SK-N-SH (cell line): ENCODE results near the gene ESD. TPM values are rescaled to one million over a fixed set of nuclear protein-coding genes. Genes with fewer than 3 reads are reported as not detected.
A peak's percentile ranks its signal among the peaks of the same experiment; 100 is the strongest.

Experiments
- CTCF ChIA-PET: fragments of 300-600, 350-600 bp; formaldehyde crosslinking; extraction: SDS; loops from one replicate; lab custom pipeline; 2021; lab: Yijun Ruan, JAX
- POLR2A ChIA-PET: fragments of 350-600 bp; sonication (Branson Sonifier 250); formaldehyde crosslinking; extraction: SDS; loops from one replicate; lab custom pipeline; 2020; ENCODE audit warnings: antibody characterized with exemption, inconsistent platforms; lab: Yijun Ruan, JAX
- DNase-seq: peaks from one replicate; pipeline ENCODE4 v3.0.0; 2012
- H2AFZ ChIP-seq: fragments of 200-600 bp; sonication (generic); 2 replicates; pipeline ENCODE4 v1.8.1; 2016; ENCODE audit warnings: antibody characterized with exemption, mild to moderate bottlenecking, low read depth
- H3F3A ChIP-seq: fragments of 200-600 bp; sonication (generic); replicated peaks from 2 replicates; pipeline ENCODE3; 2016; ENCODE audit warnings: antibody characterized with exemption, mild to moderate bottlenecking; ENCODE audit not compliant: insufficient read depth
- H3K27ac ChIP-seq, 2 experiments: fragments of 200-500 bp in 1 of 2; fragments of 200-600 bp in 1 of 2; sonication (Bioruptor generic) in 1 of 2; sonication (generic), shearing (Covaris generic) in 1 of 2; 2 replicates each; pipeline versions ENCODE4 v1.5.1 to v1.6.1; 2014 to 2016; ENCODE audit warnings: low read depth in 2 of 2, inconsistent platforms in 1 of 2, low read length in 1 of 2, mild to moderate bottlenecking in 1 of 2, mixed read lengths in 1 of 2
- H3K27me3 ChIP-seq: fragments of 200-600 bp; sonication (generic), shearing (Covaris generic); 2 replicates; pipeline ENCODE4 v1.6.1; 2016; ENCODE audit warnings: mixed run types; ENCODE audit not compliant: insufficient read depth
- H3K36me3 ChIP-seq, 2 experiments: fragments of 200-500 bp in 1 of 2; fragments of 200-600 bp in 1 of 2; sonication (Bioruptor generic) in 1 of 2; sonication (generic) in 1 of 2; replicated peaks in 1 of 2; 2 replicates each; pipeline versions ENCODE3 to v1.5.1; 2014 to 2016; ENCODE audit warnings: low read length in 1 of 2, mild to moderate bottlenecking in 1 of 2; ENCODE audit not compliant: insufficient read depth in 2 of 2, control insufficient read depth in 1 of 2
- H3K4me1 ChIP-seq, 2 experiments: fragments of 200-500 bp in 1 of 2; fragments of 200-600 bp in 1 of 2; sonication (Bioruptor generic) in 1 of 2; sonication (generic), shearing (Covaris generic) in 1 of 2; 2 replicates each; pipeline versions ENCODE4 v1.5.1 to v1.6.1; 2014 to 2016; ENCODE audit warnings: low read depth in 1 of 2, low read length in 1 of 2, mixed run types in 1 of 2; ENCODE audit not compliant: insufficient read depth in 2 of 2, control insufficient read depth in 1 of 2
- H3K4me2 ChIP-seq: fragments of 200-600 bp; sonication (generic), shearing (Covaris generic); 2 replicates; pipeline ENCODE4 v1.6.1; 2017; ENCODE audit warnings: mixed run types
- H3K4me3 ChIP-seq, 2 experiments: fragments of 200-500 bp in 1 of 2; fragments of 200-600 bp in 1 of 2; sonication (Bioruptor generic) in 1 of 2; sonication (generic), shearing (Covaris generic) in 1 of 2; 2 replicates each; pipeline versions ENCODE4 v1.5.1 to v1.8.1; 2014 to 2016; ENCODE audit warnings: low read depth in 2 of 2, inconsistent platforms in 1 of 2, low read length in 1 of 2, mild to moderate bottlenecking in 1 of 2, mixed read lengths in 1 of 2, moderate library complexity in 1 of 2
- H3K79me2 ChIP-seq: fragments of 200-600 bp; sonication (generic); 2 replicates; pipeline ENCODE4 v1.8.1; 2017; ENCODE audit warnings: mild to moderate bottlenecking; ENCODE audit not compliant: insufficient read depth
- H3K9ac ChIP-seq: fragments of 200-600 bp; sonication (generic); 2 replicates; pipeline ENCODE4 v1.6.1; 2017; ENCODE audit warnings: mixed run types
- H3K9me2 ChIP-seq: fragments of 200-600 bp; sonication (generic); 2 replicates; pipeline ENCODE4 v1.6.1; 2017; ENCODE audit warnings: mixed run types
- H3K9me3 ChIP-seq: fragments of 200-600 bp; sonication (generic); 2 replicates; pipeline ENCODE4 v1.6.1; 2017; ENCODE audit warnings: mixed run types, mild to moderate bottlenecking, moderate library complexity
- H4K20me1 ChIP-seq: fragments of 200-600 bp; sonication (generic); 2 replicates; pipeline ENCODE4 v1.6.1; 2017; ENCODE audit warnings: mild to moderate bottlenecking, mixed run types; ENCODE audit not compliant: insufficient read depth
- CTCF ChIP-seq: fragments of 200-600 bp; sonication (generic); IDR thresholded peaks from 2 replicates; pipeline ENCODE4 v1.6.1; 2017; ENCODE audit warnings: antibody characterized with exemption, mild to moderate bottlenecking, moderate library complexity
- ELF1 ChIP-seq: IDR thresholded peaks from 2 replicates; pipeline ENCODE4 v1.4.0; 2012
- EP300 ChIP-seq, 2 experiments: IDR thresholded peaks; 2 replicates each; pipeline versions ENCODE4 v1.4.0 to v1.6.1; 2012; ENCODE audit warnings: borderline replicate concordance in 1 of 2, low read depth in 1 of 2, low read length in 1 of 2
- FOSL2 ChIP-seq: IDR thresholded peaks from 2 replicates; pipeline ENCODE4 v1.4.0; 2012; ENCODE audit warnings: low read depth, mild to moderate bottlenecking, moderate library complexity, borderline replicate concordance
- FOXJ3 ChIP-seq: sonication (generic); formaldehyde crosslinking; IDR thresholded peaks from 2 replicates; pipeline ENCODE4 v1.5.1; 2020; ENCODE audit warnings: mild to moderate bottlenecking, missing genetic modification reagents
- FOXM1 ChIP-seq: IDR thresholded peaks from 2 replicates; pipeline ENCODE4 v1.4.0; 2012; ENCODE audit warnings: low read depth, mild to moderate bottlenecking
- GABPA ChIP-seq: IDR thresholded peaks from 2 replicates; pipeline ENCODE4 v1.4.0; 2012; ENCODE audit warnings: low read depth, mild to moderate bottlenecking
- IRF3 ChIP-seq: fragments of 150-350 bp; IDR thresholded peaks from 2 replicates; pipeline ENCODE4 v1.6.1; 2016; ENCODE audit warnings: mild to moderate bottlenecking, low read depth, low read length
- JUND ChIP-seq: IDR thresholded peaks from 2 replicates; pipeline ENCODE4 v1.4.0; 2012
- MAX ChIP-seq: IDR thresholded peaks from 2 replicates; pipeline ENCODE4 v1.4.0; 2012; ENCODE audit warnings: low read depth
- MEF2A ChIP-seq: IDR thresholded peaks from 2 replicates; pipeline ENCODE4 v1.4.0; 2012; ENCODE audit warnings: low read depth, borderline replicate concordance
- NFIC ChIP-seq: IDR thresholded peaks from 2 replicates; pipeline ENCODE4 v1.4.0; 2012; ENCODE audit warnings: borderline replicate concordance
- PBX3 ChIP-seq: IDR thresholded peaks from 2 replicates; pipeline ENCODE4; 2012
- POLR2AphosphoS5 ChIP-seq: IDR thresholded peaks from 2 replicates; pipeline ENCODE4 v1.6.1; 2012; ENCODE audit warnings: low read depth, low read length
- RAD21 ChIP-seq: IDR thresholded peaks from 2 replicates; pipeline ENCODE4 v1.6.1; 2012; ENCODE audit warnings: mild to moderate bottlenecking, low read length
- RCOR1 ChIP-seq: fragments of 150-350 bp; IDR thresholded peaks from 2 replicates; pipeline ENCODE4 v1.6.1; 2017; ENCODE audit warnings: antibody characterized with exemption, low read length
- REST ChIP-seq: IDR thresholded peaks from 2 replicates; pipeline ENCODE4 v1.6.1; 2012; ENCODE audit warnings: mild to moderate bottlenecking, low read depth, low read length, moderate library complexity
- RFX5 ChIP-seq: IDR thresholded peaks from 2 replicates; pipeline ENCODE4 v1.6.1; 2012; ENCODE audit warnings: mild to moderate bottlenecking, improper control_type of control experiment, low read length
- RXRA ChIP-seq: IDR thresholded peaks from 2 replicates; pipeline ENCODE4 v1.4.0; 2012; ENCODE audit warnings: low read depth, mild to moderate bottlenecking, borderline replicate concordance
- SIN3A ChIP-seq: IDR thresholded peaks from 2 replicates; pipeline ENCODE4 v1.6.1; 2012; ENCODE audit warnings: low read depth, mild to moderate bottlenecking, low read length, moderate library complexity, borderline replicate concordance
- TAF1 ChIP-seq: IDR thresholded peaks from 2 replicates; pipeline ENCODE4 v1.6.1; 2012; ENCODE audit warnings: low read depth, mild to moderate bottlenecking, low read length, moderate library complexity, borderline replicate concordance
- TCF12 ChIP-seq: IDR thresholded peaks from 2 replicates; pipeline ENCODE4 v1.4.0; 2012
- TEAD4 ChIP-seq: IDR thresholded peaks from 2 replicates; pipeline ENCODE4 v1.4.0; 2012; ENCODE audit warnings: mild to moderate bottlenecking, borderline replicate concordance; ENCODE audit not compliant: insufficient read depth
- USF1 ChIP-seq: IDR thresholded peaks from 2 replicates; pipeline ENCODE4 v1.4.0; 2012; ENCODE audit warnings: low read depth, borderline replicate concordance
- WGBS: methylation state at CpG from one replicate; pipeline ENCODE4 v1.1.6; 2017; ENCODE audit warnings: low lambda C conversion rate; 5-methylcytosine and 5-hydroxymethylcytosine counted together
- polyA plus RNA-seq, 3 experiments: library from polyadenylated mRNA; depleted of rRNA; stranded (reverse); fragments of >200 nt; gene quantifications; 2 replicates each; pipeline ENCODE4 v1.2.3, GENCODE V29; 2012

The ESD gene
- polyA plus RNA-seq, 1 of the 3 experiments (the other 2 are of a cell fraction): 80.9 TPM

GRCh38 chr13:46748300-46748699 lies 48.7 kb downstream of the ESD start:
- H3K9me3 ChIP-seq: no peaks in the 10 kb centered on the region
- no peak overlapping the region for H3K4me3 ChIP-seq
- H3K79me2 ChIP-seq: no peaks in the 10 kb centered on the region
- H3F3A ChIP-seq: peaks cover 15% of the 10 kb centered on the region
- ChIA-PET POLR2A (no interaction called here), CTCF (interaction anchor here (1.3 to 1.7 kb wide), 4 partner anchors 16 to 256 kb away, joined by 3 to 5 read pairs (median 4); no protein-coding TSS in a partner anchor)
- no peak overlapping the region for H3K4me2 ChIP-seq
- H3K27ac ChIP-seq: peak overlapping the region in 1 of 2 experiments; percentile 96; a peak in 2 of 4 replicates
- H3K4me1 ChIP-seq: peaks cover 9 to 23% of the 10 kb centered on the region in 2 experiments; a peak in 3 of 4 replicates
- no peak overlapping the region for H2AFZ ChIP-seq
- H4K20me1 ChIP-seq: no peaks in the 10 kb centered on the region
- no peak overlapping the region for H3K9ac ChIP-seq
- WGBS: 35% methylated on average over 4 of the region's 4 CpGs
- no peaks in the 10 kb centered on the region for H3K9me2 ChIP-seq
- peak; percentile 71 for DNase-seq
- peaks cover 21 to 29% of the 10 kb centered on the region in 2 experiments for H3K36me3 ChIP-seq
- no peaks in the 10 kb centered on the region for H3K27me3 ChIP-seq
- TF ChIP-seq RCOR1 (peak; percentile 95), FOXJ3 (CRISPR knock-in tag) (peak; percentile 80), PBX3 (peak; percentile 91), USF1 (no peak), POLR2AphosphoS5 (peak; percentile 83), NFIC (peak; percentile 54; the same call in 1 of the 2 replicates), CTCF (no peak), MEF2A (no peak), RAD21 (no peak), RXRA (no peak), FOXM1 (peak; percentile 70), FOSL2 (no peak), TEAD4 (peak; percentile 50; the same call in 1 of the 2 replicates), MAX (no peak), JUND (peak; percentile 59), EP300 (IDR thresholded peaks at IDR 0.05; ENCODE audit: borderline replicate concordance in 1 of 2, low read depth in 1 of 2, low read length in 1 of 2) (peak; percentile 67 to 97; a peak in 3 of 4 replicates), GABPA (no peak), SIN3A (0 out of 2 replicates have a peak, but pooled peaks have one; percentile 54), RFX5 (no peak), IRF3 (no peak), TCF12 (peak; percentile 91), ELF1 (no peak), REST (0 out of 2 replicates have a peak, but pooled peaks have one; percentile 31), TAF1 (no peak)
